ENCODE data around the gene OLFML2A. TPM values are rescaled to one million over a fixed set of nuclear protein-coding genes. Genes with fewer than 3 reads are reported as not detected.

OLFML2A gene
- total and polyA plus RNA-seq, 2 of the 13 experiments (the other 11 are each of a cell fraction or from before 2014, with no cell fraction given), result 0.01 to 0.02 TPM

DNA sequence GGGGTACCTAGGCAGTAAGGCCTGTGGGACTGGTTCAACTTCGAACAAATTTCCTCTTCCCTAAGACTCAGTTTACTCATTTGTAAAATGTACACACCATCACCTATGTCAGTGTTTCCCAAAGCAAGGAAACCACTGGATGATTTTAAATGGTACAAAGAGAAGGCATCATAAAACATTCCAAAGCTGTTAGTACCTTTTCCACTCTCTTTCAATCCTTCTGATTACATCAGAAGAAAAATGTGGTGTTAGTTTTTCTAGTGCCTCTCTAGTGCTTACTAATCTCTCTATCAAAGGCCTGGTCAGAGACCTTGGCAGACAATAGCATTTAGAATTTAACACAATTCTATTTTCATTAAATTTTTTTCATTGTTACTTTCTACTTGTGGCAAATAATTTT is 24.0 kb upstream of the OLFML2A start:
- no peak for FAIRE-seq
- peaks cover 64% of the 10 kb centered on the region for H3K4me1 ChIP-seq (ENCODE audit: insufficient read depth, low read length)

More for the DNA sequence above, 24.0 kb upstream of the OLFML2A start:
- ChIA-PET POLR2A (no interaction called here), CTCF (ENCODE audit: low intra/inter-chr PET ratio, low total read pairs) (interaction anchor here (4.5 kb wide), 1 partner anchor 41 kb away, joined by 36 read pairs; no protein-coding TSS in a partner anchor)
- no peak for TF ChIP-seq RNF2 (conservative IDR thresholded peaks at IDR 0.05; ENCODE audit: low read depth)
- TF ChIP-seq SCMH1 (CRISPR knock-in tag; IDR thresholded peaks at IDR 0.05; ENCODE audit: borderline replicate concordance), result no peak
- TF ChIP-seq ZNF431 (CRISPR knock-in tag; IDR thresholded peaks at IDR 0.05; ENCODE audit: borderline replicate concordance, low read depth), result no peak
- TF ChIP-seq ZBTB38 (CRISPR knock-in tag; IDR thresholded peaks at IDR 0.05), result no peak
- no peak for TF ChIP-seq ZNF564 (CRISPR knock-in tag; IDR thresholded peaks at IDR 0.05)
- no peak for TF ChIP-seq RCOR2 (CRISPR knock-in tag; IDR thresholded peaks at IDR 0.05)
- TF ChIP-seq MBNL3 (CRISPR knock-in tag; conservative IDR thresholded peaks at IDR 0.05), result no peak
- TF ChIP-seq ZNF615 (CRISPR knock-in tag; IDR thresholded peaks at IDR 0.05; ENCODE audit: borderline replicate concordance), result no peak
- no peak for TF ChIP-seq FOSL1 (CRISPR knock-in tag; IDR thresholded peaks at IDR 0.05; ENCODE audit: borderline replicate concordance)
- TF ChIP-seq, protein P1, sequence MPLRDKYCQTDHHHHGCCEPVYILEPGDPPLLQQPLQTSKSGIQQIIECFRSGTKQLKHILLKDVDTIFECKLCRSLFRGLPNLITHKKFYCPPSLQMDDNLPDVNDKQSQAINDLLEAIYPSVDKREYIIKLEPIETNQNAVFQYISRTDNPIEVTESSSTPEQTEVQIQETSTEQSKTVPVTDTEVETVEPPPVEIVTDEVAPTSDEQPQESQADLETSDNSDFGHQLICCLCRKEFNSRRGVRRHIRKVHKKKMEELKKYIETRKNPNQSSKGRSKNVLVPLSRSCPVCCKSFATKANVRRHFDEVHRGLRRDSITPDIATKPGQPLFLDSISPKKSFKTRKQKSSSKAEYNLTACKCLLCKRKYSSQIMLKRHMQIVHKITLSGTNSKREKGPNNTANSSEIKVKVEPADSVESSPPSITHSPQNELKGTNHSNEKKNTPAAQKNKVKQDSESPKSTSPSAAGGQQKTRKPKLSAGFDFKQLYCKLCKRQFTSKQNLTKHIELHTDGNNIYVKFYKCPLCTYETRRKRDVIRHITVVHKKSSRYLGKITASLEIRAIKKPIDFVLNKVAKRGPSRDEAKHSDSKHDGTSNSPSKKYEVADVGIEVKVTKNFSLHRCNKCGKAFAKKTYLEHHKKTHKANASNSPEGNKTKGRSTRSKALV (CRISPR knock-in tag; IDR thresholded peaks at IDR 0.05), result no peak
- no peak for TF ChIP-seq ZNF333 (CRISPR knock-in tag; IDR thresholded peaks at IDR 0.05; ENCODE audit: borderline replicate concordance)
- TF ChIP-seq ZNF33A (CRISPR knock-in tag; IDR thresholded peaks at IDR 0.05; ENCODE audit: borderline replicate concordance), result no peak
- TF ChIP-seq AHR (CRISPR knock-in tag; IDR thresholded peaks at IDR 0.05), result no peak
- no peak for TF ChIP-seq ZNF878 (CRISPR knock-in tag; IDR thresholded peaks at IDR 0.05)
- no peak for TF ChIP-seq ZNF441 (CRISPR knock-in tag; IDR thresholded peaks at IDR 0.05; ENCODE audit: borderline replicate concordance)
- no peak for TF ChIP-seq ZNF30 (CRISPR knock-in tag; IDR thresholded peaks at IDR 0.05)
- no peak for TF ChIP-seq IKZF4 (CRISPR knock-in tag; IDR thresholded peaks at IDR 0.05; ENCODE audit: borderline replicate concordance, low read depth, not compliant biosample characterization)
- no peak for TF ChIP-seq ZNF205 (CRISPR knock-in tag; IDR thresholded peaks at IDR 0.05)
- no peak for TF ChIP-seq ZNF335 (CRISPR knock-in tag; IDR thresholded peaks at IDR 0.05)
- TF ChIP-seq ZNF501 (CRISPR knock-in tag; IDR thresholded peaks at IDR 0.05), result no peak
- H3K9ac ChIP-seq (ENCODE audit: insufficient read depth, low read depth, low read length), result no peak overlapping the region
- H3K27ac ChIP-seq (ENCODE audit: extremely low read length, insufficient read depth, low read length), result no peak overlapping the region
- DNase-seq (ENCODE audit: low spot score) (no peak), ATAC-seq (no peak)
- H3K27me3 ChIP-seq (ENCODE audit: control insufficient read depth in 1 of 2, insufficient read depth in 2 of 2, low read length in 2 of 2), result no peaks in the 10 kb centered on the region
- no peaks in the 10 kb centered on the region for H3K9me3 ChIP-seq (ENCODE audit: low read length)
- BruUV-seq (replicated peaks), result no TSS peak
- in situ Hi-C loops (cut with HindIII; ENCODE audit: extremely low pct_ligation_motif_present, low pct_unique_long_range_greater_than_20kb), result no loop called here
- intact Hi-C loops (cut with micrococcal nuclease; ENCODE audit: unreplicated experiment), result no loop called here
- no peak overlapping the region for H3K4me3 ChIP-seq (replicated peaks in 1 of 3; ENCODE audit: insufficient read depth in 1 of 3, low read depth in 2 of 3, low read length in 3 of 3)
- H3K36me3 ChIP-seq (replicated peaks in 1 of 2; ENCODE audit: control insufficient read depth in 1 of 2, insufficient read depth in 2 of 2, low read length in 2 of 2), result no peaks in the 10 kb centered on the region
- 69% methylated on average over 1 of the region's 1 CpG for WGBS (ENCODE audit: low lambda C conversion rate)
- H3K4me2 ChIP-seq (ENCODE audit: low read depth, low read length), result no peak overlapping the region
- 0 out of 2 replicates have a peak, but pooled peaks cover under 1% of the 10 kb centered on the region for H4K20me1 ChIP-seq (ENCODE audit: insufficient read depth, low read length)
- H2AFZ ChIP-seq (ENCODE audit: low read length), result no peak overlapping the region
- peaks cover 84% of the 10 kb centered on the region for H3K79me2 ChIP-seq (ENCODE audit: insufficient read depth, low read length)

Measured in HepG2 (cell line).